IMR-90 (cell line): Measurements from ENCODE around the gene AFAP1L1. TPM values are rescaled to one million over a fixed set of nuclear protein-coding genes. Genes with fewer than 3 reads are reported as not detected.

ENCODE experiments used
- ATAC-seq: fragments of 200-7000 bp; cut with Tn5 transposase; 2 replicates; pipeline ENCODE4 v1.9.1; 2020; ENCODE audit warnings: low read depth, mild to moderate bottlenecking, moderate library complexity
- BruUV-seq: library from RNA; stranded (reverse); fragments of 400-500 nt; replicated peaks from 2 replicates; lab custom pipeline; 2021; lab: Mats Ljungman, UMichigan
- CTCF ChIA-PET: fragments of 300-600 bp; formaldehyde crosslinking; extraction: SDS; loops from one replicate; lab custom pipeline; 2021; ENCODE audit warnings: antibody characterized with exemption; lab: Yijun Ruan, JAX
- POLR2A ChIA-PET: fragments of 300-600 bp; sonication (Branson Sonifier 250); formaldehyde crosslinking; loops from one replicate; lab custom pipeline; 2022; ENCODE audit warnings: antibody characterized with exemption; ENCODE audit not compliant: unreplicated experiment; lab: Charles Lee
- DNase-seq: peaks from one replicate; pipeline ENCODE4 v3.0.0; 2013
- H2AFZ ChIP-seq: replicated peaks from 2 replicates; pipeline ENCODE3; 2013; ENCODE audit warnings: low read length, mild to moderate bottlenecking; ENCODE audit not compliant: poor library complexity
- H2AK5ac ChIP-seq: 2 replicates; pipeline ENCODE4 v1.6.1; 2013; ENCODE audit warnings: low read depth, low read length, inconsistent platforms
- H2AK9ac ChIP-seq: replicated peaks from 2 replicates; pipeline ENCODE3; 2013; ENCODE audit warnings: mild to moderate bottlenecking, low read depth, low read length, moderate library complexity; ENCODE audit not compliant: poor library complexity
- H2BK120ac ChIP-seq: 2 replicates; pipeline ENCODE4 v1.6.1; 2013; ENCODE audit warnings: low read depth, low read length, inconsistent platforms
- H2BK15ac ChIP-seq: 3 replicates; pipeline ENCODE4 v1.6.1; 2013; ENCODE audit warnings: low read depth, low read length, inconsistent platforms
- H2BK20ac ChIP-seq: 2 replicates; pipeline ENCODE4 v1.6.1; 2013; ENCODE audit warnings: low read depth, mild to moderate bottlenecking, inconsistent platforms, low read length, moderate library complexity
- H2BK5ac ChIP-seq: 2 replicates; pipeline ENCODE4 v1.6.1; 2013; ENCODE audit warnings: mild to moderate bottlenecking, low read depth, low read length, inconsistent platforms; ENCODE audit not compliant: poor library complexity, severe bottlenecking
- H3K14ac ChIP-seq: replicated peaks from 2 replicates; pipeline ENCODE4 v1.6.1; 2013; ENCODE audit warnings: low read depth, low read length, inconsistent platforms
- H3K18ac ChIP-seq: 2 replicates; pipeline ENCODE4 v1.6.1; 2013; ENCODE audit warnings: low read depth, low read length, control low read depth
- H3K23ac ChIP-seq: 2 replicates; pipeline ENCODE4 v1.6.1; 2013; ENCODE audit warnings: low read depth, low read length, inconsistent platforms
- H3K27ac ChIP-seq: 2 replicates; pipeline ENCODE4 v1.5.1; 2013; ENCODE audit warnings: mild to moderate bottlenecking, control low read depth, low read length; ENCODE audit not compliant: insufficient read depth
- H3K27me3 ChIP-seq: 2 replicates; pipeline ENCODE4 v1.6.1; 2013; ENCODE audit warnings: low read length; ENCODE audit not compliant: control insufficient read depth, insufficient read depth
- H3K36me3 ChIP-seq: 2 replicates; pipeline ENCODE4 v1.6.1; 2013; ENCODE audit warnings: low read length, mixed read lengths; ENCODE audit not compliant: control insufficient read depth, insufficient read depth
- H3K4ac ChIP-seq: 2 replicates; pipeline ENCODE4 v1.6.1; 2013; ENCODE audit warnings: low read depth, low read length, inconsistent platforms
- H3K4me1 ChIP-seq: 2 replicates; pipeline ENCODE4 v1.6.1; 2013; ENCODE audit warnings: low read length, mixed read lengths; ENCODE audit not compliant: control insufficient read depth, insufficient read depth
- H3K4me2 ChIP-seq: 2 replicates; pipeline ENCODE4 v1.6.1; 2013; ENCODE audit warnings: low read depth, mild to moderate bottlenecking, control low read depth, low read length, moderate library complexity
- H3K4me3 ChIP-seq: 2 replicates; pipeline ENCODE4 v1.5.1; 2013; ENCODE audit warnings: low read depth, mild to moderate bottlenecking, control low read depth, low read length, moderate library complexity; ENCODE audit not compliant: insufficient read depth
- H3K56ac ChIP-seq: 2 replicates; pipeline ENCODE4 v1.6.1; 2013; ENCODE audit warnings: low read length, inconsistent platforms; ENCODE audit not compliant: insufficient read depth; ENCODE audit errors: extremely low read depth
- H3K79me1 ChIP-seq, 2 experiments: 2 replicates each; pipeline ENCODE4 v1.6.1; 2013; ENCODE audit warnings: low read length in 2 of 2, inconsistent platforms in 1 of 2, low read depth in 1 of 2
- H3K9ac ChIP-seq: 2 replicates; pipeline ENCODE4 v1.6.1; 2013; ENCODE audit warnings: low read depth, low read length, control low read depth
- H3K9me1 ChIP-seq: 2 replicates; pipeline ENCODE4 v1.6.1; 2013; ENCODE audit warnings: low read length, inconsistent platforms; ENCODE audit not compliant: insufficient read depth
- H3K9me3 ChIP-seq: 2 replicates; pipeline ENCODE4 v1.6.1; 2013; ENCODE audit warnings: low read length; ENCODE audit not compliant: control insufficient read depth, insufficient read depth
- H4K20me1 ChIP-seq: 2 replicates; pipeline ENCODE4 v1.6.1; 2013; ENCODE audit warnings: low read length, inconsistent platforms; ENCODE audit not compliant: insufficient read depth
- H4K5ac ChIP-seq: 2 replicates; pipeline ENCODE4 v1.6.1; 2013; ENCODE audit warnings: mild to moderate bottlenecking, low read depth, low read length, control low read depth
- H4K8ac ChIP-seq, 2 experiments: 2 replicates each; pipeline ENCODE4 v1.6.1; 2013; ENCODE audit warnings: low read depth in 2 of 2, low read length in 2 of 2, control low read depth in 1 of 2, inconsistent platforms in 1 of 2
- H4K91ac ChIP-seq: 2 replicates; pipeline ENCODE4 v1.6.1; 2013; ENCODE audit warnings: low read depth, low read length, inconsistent platforms; ENCODE audit not compliant: insufficient read depth
- CEBPB ChIP-seq: IDR thresholded peaks from 2 replicates; pipeline ENCODE4 v1.6.1; 2012; ENCODE audit warnings: low read depth, low read length, improper control_type of control experiment
- MAZ ChIP-seq: IDR thresholded peaks from 2 replicates; pipeline ENCODE4 v1.6.1; 2012; ENCODE audit warnings: low read depth, mild to moderate bottlenecking, low read length, improper control_type of control experiment, moderate library complexity, borderline replicate concordance
- dilution Hi-C: fragments of 300-500 bp; cut with HindIII; formaldehyde crosslinking; loops from one replicate; pipeline ENCODE4 v1.14.3; 2018; ENCODE audit warnings: low sequenced_read_pairs; ENCODE audit not compliant: unreplicated experiment
- in situ Hi-C: fragments of 300-500 bp; cut with MboI; formaldehyde crosslinking; loops from 3 replicates; pipeline ENCODE4 v1.14.3; 2019; ENCODE audit warnings: low sequenced_read_pairs, inconsistent platforms, mixed read lengths
- intact Hi-C: fragments of 100-400 bp; cut with micrococcal nuclease; formaldehyde crosslinking; loops from 2 replicates; pipeline ENCODE4 v1.10.0; 2022
- polyA plus RNA-seq, 3 experiments: library from polyadenylated mRNA; depleted of rRNA; stranded (reverse); fragments of >200 nt; gene quantifications; 2 replicates each; pipeline ENCODE4 v1.2.3, GENCODE V29; 2012; ENCODE audit warnings: low replicate concordance in 1 of 3
- total RNA-seq: library from RNA; depleted of rRNA; stranded (reverse); fragments of >200 nt; gene quantifications from 2 replicates; pipeline ENCODE4 v1.2.3, GENCODE V29; 2012

The AFAP1L1 gene
- total and polyA plus RNA-seq, 2 of the 4 experiments (the other 2 are of a cell fraction), result 3.3 to 5.7 TPM

DNA sequence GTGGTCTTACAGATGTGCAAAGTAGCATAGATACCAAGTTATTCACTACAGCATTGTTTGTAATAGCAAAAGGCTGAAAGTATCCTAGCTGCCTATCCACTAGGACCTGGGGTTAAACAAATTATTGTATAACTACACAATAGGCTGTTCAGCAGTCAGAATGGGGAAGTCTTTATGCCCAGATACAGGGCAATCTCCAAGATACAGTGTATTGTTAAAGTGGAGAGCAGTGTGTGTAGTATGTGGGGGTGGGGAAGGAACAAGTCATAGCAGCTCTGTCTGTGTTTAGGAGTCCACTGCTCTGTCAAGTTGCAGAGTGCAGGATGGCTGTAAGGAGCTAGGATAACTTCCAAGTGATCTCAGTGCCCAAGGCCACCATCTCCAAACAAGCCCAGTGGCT, 91.7 kb downstream of the AFAP1L1 start:
- Histone ChIP-seq H3K56ac (no peak overlapping the region), H3K4me1 (0 out of 2 replicates have a peak, but pooled peaks cover 2% of the 10 kb centered on the region), H2AK9ac (peak overlapping the region; percentile 15), H3K4ac (no peak overlapping the region), H3K9ac (no peak overlapping the region), H4K5ac (no peak overlapping the region), H4K20me1 (no peaks in the 10 kb centered on the region), H2BK20ac (no peak overlapping the region), H3K14ac (no peak overlapping the region), H4K91ac (no peak overlapping the region), H3K18ac (no peak overlapping the region), H2AFZ (no peak overlapping the region), H2AK5ac (no peak overlapping the region), H3K79me1 (peaks cover 0 to 10% of the 10 kb centered on the region in 2 experiments; a peak in 1 of 4 replicates), H3K9me1 (no peaks in the 10 kb centered on the region; the same call in none of the 2 replicates), H3K9me3 (no peaks in the 10 kb centered on the region), H3K36me3 (no peaks in the 10 kb centered on the region), H2BK120ac (no peak overlapping the region), H3K27me3 (no peaks in the 10 kb centered on the region), H3K4me2 (no peak overlapping the region), H3K27ac (no peak overlapping the region), H2BK5ac (no peak overlapping the region), H4K8ac (no peak overlapping the region), H3K4me3 (no peak overlapping the region), H3K23ac (no peak overlapping the region), H2BK15ac (no peak overlapping the region)
- no peak for ATAC-seq
- in situ Hi-C loops (no loop called here), dilution Hi-C loops (no loop called here), intact Hi-C loops (no loop called here)
- TF ChIP-seq CEBPB (no peak), MAZ (no peak)
- BruUV-seq, result no TSS peak
- POLR2A ChIA-PET, result no interaction called here
- CTCF ChIA-PET, result no interaction called here
- no peak for DNase-seq
